ENCODE results near the gene ETFRF1.

The ETFRF1 gene

DNA sequence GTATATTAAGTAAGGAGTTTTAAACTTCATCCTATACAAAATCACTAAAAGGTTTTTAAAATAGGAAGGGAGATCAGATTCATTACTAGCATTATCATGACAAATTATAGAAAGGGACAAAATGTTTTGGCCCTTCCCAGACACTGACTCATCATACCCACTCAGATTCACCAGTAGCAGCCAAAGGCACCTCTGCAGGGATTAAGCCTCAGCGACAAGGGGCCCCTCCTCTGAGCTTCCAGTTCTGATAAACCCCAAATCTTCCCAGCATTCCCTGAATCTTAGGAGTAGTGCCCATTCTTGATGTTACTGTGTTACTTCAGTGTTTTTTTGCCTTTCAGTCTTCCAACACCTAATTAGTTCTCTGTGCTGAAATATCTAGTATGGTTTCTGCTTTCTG lies 41.2 kb downstream of the ETFRF1 start:
- DNase-seq = no peak

DNA sequence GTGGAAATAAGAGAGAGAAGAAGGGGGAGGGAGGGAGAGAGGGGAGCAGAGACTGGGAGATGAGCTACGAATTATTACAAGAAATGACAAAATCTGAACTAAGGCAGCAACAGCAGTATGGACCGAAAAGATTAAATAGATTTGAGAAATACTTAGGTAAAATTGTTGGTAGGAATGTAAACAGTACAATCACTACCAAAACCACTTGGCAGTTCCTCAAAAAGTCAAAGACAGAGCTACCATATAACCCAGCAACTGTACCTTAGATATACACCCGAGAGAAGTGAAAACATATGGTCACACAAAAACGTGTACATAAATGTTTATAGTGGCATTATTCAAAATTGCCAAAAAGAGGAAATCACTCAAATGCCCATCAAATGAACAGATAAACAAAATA lies 41.6 kb downstream of the ETFRF1 start:
- no peak for DNase-seq

DNA sequence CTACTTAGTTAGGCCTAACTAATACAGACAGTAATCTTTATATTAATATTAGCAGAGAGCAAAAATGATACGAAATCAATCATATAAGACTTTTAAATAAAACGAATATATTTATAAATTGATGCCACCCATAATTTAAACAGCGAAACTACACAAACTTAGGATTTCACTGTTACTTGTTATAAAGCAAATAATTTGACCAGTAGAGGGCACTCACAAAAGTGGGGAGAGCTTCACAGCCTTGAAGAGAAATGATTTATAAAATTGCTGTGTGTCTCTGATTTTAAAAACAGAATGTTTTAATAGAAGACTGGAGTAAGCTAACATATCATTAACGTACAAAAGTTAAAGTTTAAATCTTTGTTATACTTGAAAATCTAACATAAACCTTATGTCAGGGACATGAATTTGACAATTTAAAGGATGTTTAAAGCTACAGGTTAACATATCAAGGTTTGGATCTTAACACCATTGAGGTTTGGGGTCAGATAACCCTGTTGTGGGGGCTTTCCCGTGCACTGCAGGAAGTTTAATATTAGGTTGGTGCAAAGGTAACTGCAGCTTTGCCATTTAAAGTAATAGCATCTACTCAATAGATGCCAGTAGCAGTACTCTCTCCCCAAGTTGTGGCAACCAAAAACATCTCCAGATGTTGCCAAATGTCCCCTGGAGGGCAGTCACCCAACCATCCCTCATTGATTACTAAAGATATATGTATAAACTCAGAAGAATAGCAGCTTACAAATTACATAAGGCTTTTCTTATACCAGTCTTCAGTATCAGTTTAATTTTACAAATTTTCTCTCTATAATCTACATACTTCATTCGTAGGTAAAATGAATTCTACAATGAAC lies 46.4 kb downstream of the ETFRF1 start:
- peak; percentile 72 for DNase-seq

DNA sequence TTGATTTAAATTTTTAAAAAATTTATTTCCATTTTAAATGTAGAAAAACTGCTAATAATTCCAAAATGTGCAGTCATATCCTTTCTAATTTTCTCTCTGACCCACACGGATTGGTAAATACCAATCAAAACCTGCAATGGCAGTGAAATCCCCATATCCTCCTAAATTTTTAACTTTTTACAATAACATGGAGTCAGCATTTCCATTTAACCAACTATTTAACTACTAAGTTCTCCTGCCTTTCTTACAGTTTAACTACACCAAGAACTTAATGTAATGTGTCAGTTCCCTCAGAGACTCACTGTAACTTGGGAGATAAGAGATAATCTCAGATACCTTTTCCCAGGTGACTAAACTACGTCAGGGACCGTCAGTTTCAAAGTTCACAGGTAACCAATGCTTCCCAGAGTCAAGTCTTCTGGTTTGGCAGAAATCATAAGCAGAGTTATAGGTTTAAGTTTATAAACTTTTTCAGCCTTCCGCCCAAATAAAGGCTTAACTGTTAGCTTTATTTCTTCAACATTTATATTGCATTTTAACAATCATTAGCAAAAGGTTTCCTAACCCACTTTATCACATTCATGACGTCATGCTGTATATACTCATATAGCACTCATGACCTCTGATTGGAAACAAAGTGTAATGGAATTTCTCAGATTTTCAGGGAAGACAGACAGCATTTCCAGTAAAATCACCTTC lies 48.1 kb downstream of the ETFRF1 start:
- DNase-seq = no peak

DNA sequence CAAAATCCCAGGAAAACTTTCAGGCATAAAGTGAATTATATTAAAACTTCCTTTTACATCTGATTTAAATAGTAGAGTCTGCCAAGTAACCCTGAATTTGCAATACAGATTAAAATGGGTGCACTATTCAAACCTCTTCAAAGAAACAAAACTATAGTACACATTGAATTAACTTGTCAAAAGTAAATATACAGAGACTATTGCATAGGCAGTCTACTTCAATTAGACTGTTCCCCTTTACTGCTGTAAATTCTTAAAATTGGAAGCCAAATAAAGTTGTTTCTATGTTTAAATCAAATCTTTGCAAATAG lies 48.6 kb downstream of the ETFRF1 start:
- DNase-seq = no peak

DNA sequence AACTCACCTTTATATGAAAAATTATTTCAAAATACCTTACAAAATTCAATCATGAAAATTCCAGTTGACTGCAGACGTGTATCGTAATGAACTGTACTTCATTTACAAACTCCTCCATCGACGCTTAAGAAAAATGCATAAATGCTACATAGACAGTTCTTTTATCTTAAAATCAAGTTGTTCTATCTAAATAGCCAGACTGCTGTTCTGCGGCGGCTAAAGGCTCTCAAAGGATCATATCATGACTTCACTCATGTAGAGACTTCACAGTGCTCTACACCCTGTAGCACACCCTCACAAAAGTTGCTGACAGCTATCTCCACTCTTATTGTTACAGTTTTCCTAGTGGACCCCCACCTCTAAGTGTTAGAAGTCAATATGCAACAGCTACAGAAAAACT lies 50.5 kb downstream of the ETFRF1 start:
- DNase-seq = no peak

DNA sequence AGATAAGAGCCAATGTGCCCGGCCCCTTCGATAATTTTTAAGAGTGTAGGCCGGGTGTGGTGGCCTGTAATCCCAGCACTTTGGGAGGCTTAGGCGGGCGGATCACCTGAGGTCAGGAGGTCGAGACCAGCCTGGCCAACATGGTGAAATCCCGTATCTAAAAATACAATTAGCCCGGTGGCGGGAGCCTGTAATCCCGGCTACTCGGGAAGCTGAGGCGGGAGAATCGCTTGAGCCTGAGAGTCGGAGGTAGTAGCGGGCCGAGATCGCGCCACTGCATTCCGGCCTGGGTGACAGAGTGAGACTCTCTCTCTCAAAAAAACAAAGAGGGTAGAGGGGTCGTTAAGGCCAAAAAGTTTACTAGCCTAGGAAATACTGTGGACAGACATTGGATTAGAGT lies 53.1 kb downstream of the ETFRF1 start:
- no peak for DNase-seq

DNA sequence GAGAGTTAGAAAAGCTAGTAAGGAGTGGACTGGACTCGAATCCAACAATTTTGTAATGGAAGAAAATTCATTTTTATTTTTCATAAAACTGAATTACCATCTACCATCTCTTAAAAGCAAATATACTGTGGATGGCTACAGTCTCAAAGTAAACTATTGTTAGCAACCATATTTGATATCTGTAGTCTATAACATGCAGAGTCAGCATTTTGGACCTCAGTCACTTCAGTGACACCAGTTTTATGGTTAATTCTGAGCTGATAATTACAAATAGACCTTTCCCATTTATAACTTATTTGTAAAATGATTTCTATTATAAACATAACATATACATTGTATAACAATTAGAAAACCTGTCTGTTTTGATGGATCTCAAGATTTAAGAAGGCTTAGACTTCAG lies 53.7 kb downstream of the ETFRF1 start:
- DNase-seq = no peak

DNA sequence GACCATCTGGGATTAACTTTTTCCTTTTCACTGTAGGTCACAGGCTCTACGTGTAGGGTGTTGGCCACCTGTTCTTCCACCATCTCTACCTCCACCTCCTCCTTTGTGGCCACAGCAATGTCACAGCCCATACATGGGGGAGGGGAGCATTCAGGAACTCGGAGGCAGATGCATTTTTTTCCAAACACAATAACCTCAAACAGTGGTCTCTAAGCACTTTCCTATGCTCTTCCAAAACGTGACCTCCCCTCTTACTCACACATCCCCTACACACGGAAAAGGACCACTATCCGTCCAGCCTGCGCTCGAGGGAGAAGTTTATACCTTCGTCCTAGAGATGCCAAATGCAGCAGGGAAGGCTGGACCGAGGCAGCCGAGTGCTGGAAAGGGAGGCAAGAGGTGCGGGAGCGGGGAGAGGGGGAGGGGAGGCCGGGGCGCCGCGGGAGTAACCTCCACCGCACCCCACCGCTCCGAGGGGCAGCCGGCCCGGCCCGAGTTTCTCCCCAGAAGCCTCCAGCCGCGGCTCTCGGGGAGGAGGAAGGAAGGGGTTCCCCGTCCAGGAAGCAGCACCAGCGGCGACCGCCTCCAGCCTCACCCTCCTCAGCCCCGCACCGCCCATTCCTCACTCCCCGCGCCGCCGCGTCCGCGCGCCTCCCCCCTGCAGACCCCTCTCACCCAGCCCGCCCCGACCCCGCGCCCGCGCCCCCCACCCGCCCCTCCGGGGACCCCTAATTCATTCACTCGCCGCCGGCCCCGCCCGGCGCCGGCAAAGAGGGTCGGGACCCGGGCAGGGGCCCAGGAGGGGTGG lies 55.1 kb downstream of the ETFRF1 start:
- peak; percentile 55 for DNase-seq

DNA sequence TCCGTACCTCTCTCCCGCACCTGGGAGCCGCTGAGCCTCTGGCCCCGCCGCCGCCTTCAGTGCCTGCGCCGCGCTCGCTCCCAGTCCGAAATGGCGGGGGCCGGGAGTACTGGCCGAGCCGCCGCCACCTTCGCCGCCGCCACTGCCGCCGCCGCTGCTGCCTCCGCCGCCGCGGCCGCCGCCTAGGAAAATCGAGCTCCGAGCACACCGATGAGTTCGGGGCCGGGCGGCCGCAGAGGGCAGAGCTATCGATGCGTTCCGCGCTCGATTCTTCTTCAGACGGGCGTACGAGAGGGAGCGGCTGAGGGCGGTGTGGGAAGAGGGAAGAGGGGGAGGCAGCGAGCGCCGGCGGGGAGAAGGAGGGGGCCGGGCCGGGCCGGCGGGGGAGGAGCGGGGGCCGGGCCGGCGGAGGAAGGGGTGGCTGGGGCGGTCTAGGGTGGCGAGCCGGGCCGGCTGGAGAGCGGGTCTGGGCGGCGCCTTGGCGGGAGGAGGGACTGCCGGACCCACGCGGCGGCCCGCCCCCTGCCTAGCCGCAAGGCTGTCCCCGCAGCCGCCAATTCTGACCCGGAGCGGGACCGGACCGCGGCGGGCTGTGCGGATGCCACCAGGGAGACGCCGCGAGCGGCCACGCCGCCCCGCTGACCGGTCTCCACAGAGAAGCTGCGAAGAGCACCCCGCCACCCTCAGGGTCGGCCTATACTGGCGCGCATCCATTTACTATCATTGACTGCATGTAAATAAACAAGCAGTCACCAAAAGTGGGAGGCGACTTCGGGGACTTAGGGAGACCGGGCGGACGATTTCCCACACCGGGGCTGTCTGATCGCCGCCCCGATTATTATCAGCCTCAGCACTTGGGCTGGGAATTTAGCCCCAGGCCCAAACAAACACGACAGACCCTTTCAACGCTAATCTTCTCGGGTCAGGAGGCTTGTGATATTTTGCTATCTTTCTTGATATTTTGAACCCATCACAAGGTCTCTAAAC lies 56.0 kb downstream of the ETFRF1 start, which contains the start of gene KRAS:
Gene KRAS, minus strand, starts transcription at position 186 of the 987 bp plus-strand sequence.
- DNase-seq = peak; percentile 96

DNA sequence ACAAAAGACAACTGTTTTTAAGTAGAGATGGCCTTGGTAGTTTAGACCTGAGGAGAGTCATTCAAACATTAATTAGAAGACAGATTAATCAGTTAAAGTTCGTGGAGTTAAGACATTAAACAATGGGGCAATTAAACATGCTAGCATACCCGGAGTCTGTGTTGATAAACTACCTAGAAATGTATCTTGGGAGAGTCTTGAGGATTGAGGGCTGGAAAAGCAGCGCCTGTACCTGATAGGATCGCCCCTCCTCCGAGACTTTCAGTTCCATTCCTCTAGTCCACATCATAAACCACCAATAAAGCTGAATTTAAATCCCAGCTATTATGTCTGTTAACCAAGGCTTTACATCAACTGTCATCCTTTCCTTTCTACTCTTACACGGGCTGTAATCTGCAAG lies 56.7 kb downstream of the ETFRF1 start:
- no peak for DNase-seq

DNA sequence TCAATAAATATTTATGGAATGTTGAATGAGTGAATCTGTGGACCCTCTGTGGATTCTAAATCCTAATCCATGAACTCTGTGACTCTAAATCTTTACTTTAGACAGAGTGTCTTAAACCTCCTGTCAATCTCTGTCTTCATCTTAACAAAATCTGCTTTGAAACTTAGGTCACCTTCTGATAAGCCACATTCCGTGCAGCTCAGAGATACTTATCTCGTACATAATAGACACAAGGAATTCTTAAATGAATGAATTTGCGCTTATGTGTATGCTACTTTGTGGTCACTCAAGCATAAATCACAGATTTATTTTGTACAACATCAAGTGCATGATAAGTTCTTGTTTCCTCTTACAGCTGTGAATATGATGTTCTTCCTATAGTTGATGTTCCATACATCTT lies 57.9 kb downstream of the ETFRF1 start:
- no peak for DNase-seq

DNA sequence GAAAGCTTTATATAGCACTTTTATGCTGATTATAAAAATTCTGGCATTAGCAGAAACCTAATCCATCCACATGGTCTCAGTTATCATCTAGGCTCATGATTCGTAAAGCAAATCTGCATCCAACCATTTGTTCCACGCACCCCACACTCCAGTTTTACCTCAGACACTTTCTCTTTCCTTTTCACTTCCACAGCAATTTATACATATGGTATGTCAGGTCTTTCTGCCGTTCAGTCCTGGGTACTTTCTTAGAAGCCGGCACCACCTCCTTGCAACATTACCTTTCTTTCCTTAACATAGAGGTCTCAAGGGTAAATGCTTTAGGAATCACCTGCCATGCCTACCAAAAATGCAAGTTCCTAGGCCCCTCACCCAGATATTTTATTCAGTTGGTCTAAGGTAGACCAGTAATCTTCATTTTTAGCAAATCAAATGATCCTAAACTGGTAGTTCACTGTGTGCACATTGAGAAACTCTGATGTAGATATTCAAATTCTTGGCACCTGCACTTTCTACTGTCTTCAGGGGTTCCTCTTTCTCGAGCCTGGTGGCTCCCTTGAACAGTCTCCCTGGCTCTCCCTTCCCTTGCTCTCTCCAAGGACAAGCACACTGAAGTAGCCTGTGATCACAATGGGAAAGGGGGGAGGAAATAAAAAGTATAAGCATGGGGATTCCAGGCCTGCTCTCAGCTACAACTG lies 58.5 kb downstream of the ETFRF1 start:
- DNase-seq = no peak

DNA sequence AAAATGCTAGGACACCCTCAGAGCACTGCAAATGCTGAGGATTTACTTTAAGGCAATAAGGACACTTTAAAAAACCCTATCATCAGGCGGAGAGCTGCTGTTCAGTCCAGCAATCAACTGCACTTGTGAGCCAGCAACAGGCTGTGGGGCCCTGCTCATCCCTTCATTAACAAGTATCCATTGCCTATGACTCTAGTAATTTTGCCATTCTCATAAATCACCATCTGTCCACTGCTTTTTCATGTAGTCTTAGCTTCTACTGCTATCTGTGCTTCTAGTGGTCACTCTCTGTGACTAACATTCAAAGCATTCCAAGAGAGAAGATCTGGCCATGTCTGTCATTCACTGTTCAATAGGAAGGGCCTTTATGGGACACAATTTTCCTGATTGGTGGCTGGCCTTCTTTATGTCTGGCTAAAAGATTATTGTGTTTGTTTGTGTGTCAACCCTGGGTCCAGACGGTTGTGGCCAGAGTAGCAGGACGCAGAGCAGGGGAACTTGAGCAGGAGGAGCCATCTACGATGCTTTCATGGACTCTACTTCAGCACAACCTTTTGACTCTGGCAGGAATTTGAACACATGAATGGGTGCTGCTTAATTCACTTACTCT lies 59.3 kb downstream of the ETFRF1 start:
- DNase-seq = no peak

Data from CD4-positive, alpha-beta T cell treated with Interleukin-12 subunit alpha and Interleukin-12 subunit beta, for 1 hour (primary cell).